ENCODE measurements around the gene PCGF1. TPM values are rescaled to one million over a fixed set of nuclear protein-coding genes. Genes with fewer than 3 reads are reported as not detected.

Gene PCGF1
- total and polyA plus RNA-seq, 2 of the 13 experiments (the other 11 are each of a cell fraction or from before 2014, with no cell fraction given): 20.4 to 22.6 TPM

DNA sequence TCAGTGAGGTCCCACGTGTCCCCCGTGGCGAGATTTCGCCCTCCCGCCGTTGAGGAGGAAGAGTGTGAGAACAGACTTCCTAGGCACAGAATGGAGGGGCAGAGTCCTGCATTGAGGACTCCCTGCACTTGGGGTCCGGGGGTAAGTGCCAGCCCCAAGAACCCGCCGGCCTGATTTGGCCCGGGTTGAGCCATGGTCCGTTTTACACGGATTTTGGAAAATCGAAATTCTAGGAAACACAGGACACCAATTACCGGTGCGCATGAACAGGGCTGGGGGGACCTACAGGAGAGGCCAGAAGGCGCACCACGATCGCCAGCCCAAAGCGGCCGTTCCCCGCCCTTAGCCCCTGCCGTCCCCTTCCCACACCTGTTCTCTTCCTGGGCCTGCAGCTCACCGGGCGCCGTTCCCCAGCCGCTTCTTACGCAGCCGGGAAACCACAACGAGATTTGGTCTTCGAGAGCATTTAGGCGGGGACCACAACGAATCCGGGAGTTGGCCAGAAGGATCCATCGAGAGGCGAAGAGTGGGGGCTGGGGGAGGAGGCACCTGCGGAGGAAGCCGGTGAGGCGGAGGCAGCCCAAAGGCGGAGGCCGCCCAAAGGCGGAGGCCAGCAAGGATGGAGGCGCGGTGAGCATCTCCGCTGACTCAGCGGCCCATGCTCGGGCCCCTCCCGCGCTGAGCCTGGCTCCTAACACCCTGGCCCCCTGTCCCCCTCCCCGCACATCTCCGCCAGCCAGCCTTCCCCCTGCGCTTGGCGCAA lies 6.3 kb upstream of the PCGF1 start (continued):
- TF ChIP-seq, protein P1, sequence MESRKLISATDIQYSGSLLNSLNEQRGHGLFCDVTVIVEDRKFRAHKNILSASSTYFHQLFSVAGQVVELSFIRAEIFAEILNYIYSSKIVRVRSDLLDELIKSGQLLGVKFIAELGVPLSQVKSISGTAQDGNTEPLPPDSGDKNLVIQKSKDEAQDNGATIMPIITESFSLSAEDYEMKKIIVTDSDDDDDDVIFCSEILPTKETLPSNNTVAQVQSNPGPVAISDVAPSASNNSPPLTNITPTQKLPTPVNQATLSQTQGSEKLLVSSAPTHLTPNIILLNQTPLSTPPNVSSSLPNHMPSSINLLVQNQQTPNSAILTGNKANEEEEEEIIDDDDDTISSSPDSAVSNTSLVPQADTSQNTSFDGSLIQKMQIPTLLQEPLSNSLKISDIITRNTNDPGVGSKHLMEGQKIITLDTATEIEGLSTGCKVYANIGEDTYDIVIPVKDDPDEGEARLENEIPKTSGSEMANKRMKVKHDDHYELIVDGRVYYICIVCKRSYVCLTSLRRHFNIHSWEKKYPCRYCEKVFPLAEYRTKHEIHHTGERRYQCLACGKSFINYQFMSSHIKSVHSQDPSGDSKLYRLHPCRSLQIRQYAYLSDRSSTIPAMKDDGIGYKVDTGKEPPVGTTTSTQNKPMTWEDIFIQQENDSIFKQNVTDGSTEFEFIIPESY (CRISPR knock-in tag; IDR thresholded peaks at IDR 0.05): peak; percentile 6; the same call in 1 of the 2 replicates
- TF ChIP-seq ZNF3 (CRISPR knock-in tag; IDR thresholded peaks at IDR 0.05) (no peak), SYNCRIP (IDR thresholded peaks at IDR 0.05; ENCODE audit: insufficient read depth, low read depth, low read length) (no peak), HOXA3 (CRISPR knock-in tag; IDR thresholded peaks at IDR 0.05) (peak; percentile 12; the same call in 1 of the 2 replicates), ZBTB38 (CRISPR knock-in tag; IDR thresholded peaks at IDR 0.05) (peak; percentile 82), ZNF792 (CRISPR knock-in tag; IDR thresholded peaks at IDR 0.05) (no peak), ZNF607 (CRISPR knock-in tag; IDR thresholded peaks at IDR 0.05; ENCODE audit: borderline replicate concordance) (0 out of 2 replicates have a peak, but pooled peaks have one; percentile 7), TOE1 (CRISPR knock-in tag; IDR thresholded peaks at IDR 0.05) (0 out of 2 replicates have a peak, but pooled peaks have one; percentile 3), ONECUT2 (CRISPR knock-in tag; IDR thresholded peaks at IDR 0.05) (no peak), IKZF1 (IDR thresholded peaks at IDR 0.05) (no peak), SMARCE1 (IDR thresholded peaks at IDR 0.05; ENCODE audit: borderline replicate concordance) (no peak), ETV6 (CRISPR knock-in tag; conservative IDR thresholded peaks at IDR 0.05) (no peak), PCBP1 (IDR thresholded peaks at IDR 0.05; ENCODE audit: borderline replicate concordance, low read depth, low read length) (0 out of 2 replicates have a peak, but pooled peaks have one; percentile 32), ZNF143 (CRISPR knock-in tag; IDR thresholded peaks at IDR 0.05) (no peak), IRF2 (CRISPR knock-in tag; IDR thresholded peaks at IDR 0.05) (no peak), XRCC5 (optimal IDR thresholded peaks at IDR 0.05; ENCODE audit: low read length) (no peak), HNRNPLL (IDR thresholded peaks at IDR 0.05; ENCODE audit: low read depth, low read length, poor library complexity, severe bottlenecking) (peak; percentile 1), AGO2 (optimal IDR thresholded peaks at IDR 0.05; ENCODE audit: low read depth, low read length) (peak; percentile 15), TBX2 (CRISPR knock-in tag; IDR thresholded peaks at IDR 0.05; ENCODE audit: borderline replicate concordance) (peak; percentile 41; the same call in 1 of the 2 replicates), MIER2 (CRISPR knock-in tag; IDR thresholded peaks at IDR 0.05) (no peak)
- TF ChIP-seq, protein P2, sequence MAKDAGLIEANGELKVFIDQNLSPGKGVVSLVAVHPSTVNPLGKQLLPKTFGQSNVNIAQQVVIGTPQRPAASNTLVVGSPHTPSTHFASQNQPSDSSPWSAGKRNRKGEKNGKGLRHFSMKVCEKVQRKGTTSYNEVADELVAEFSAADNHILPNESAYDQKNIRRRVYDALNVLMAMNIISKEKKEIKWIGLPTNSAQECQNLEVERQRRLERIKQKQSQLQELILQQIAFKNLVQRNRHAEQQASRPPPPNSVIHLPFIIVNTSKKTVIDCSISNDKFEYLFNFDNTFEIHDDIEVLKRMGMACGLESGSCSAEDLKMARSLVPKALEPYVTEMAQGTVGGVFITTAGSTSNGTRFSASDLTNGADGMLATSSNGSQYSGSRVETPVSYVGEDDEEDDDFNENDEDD (CRISPR knock-in tag; IDR thresholded peaks at IDR 0.05; ENCODE audit: borderline replicate concordance): 0 out of 2 replicates have a peak, but pooled peaks have one; percentile 8
- TF ChIP-seq, protein P3, sequence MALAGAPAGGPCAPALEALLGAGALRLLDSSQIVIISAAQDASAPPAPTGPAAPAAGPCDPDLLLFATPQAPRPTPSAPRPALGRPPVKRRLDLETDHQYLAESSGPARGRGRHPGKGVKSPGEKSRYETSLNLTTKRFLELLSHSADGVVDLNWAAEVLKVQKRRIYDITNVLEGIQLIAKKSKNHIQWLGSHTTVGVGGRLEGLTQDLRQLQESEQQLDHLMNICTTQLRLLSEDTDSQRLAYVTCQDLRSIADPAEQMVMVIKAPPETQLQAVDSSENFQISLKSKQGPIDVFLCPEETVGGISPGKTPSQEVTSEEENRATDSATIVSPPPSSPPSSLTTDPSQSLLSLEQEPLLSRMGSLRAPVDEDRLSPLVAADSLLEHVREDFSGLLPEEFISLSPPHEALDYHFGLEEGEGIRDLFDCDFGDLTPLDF (CRISPR knock-in tag; IDR thresholded peaks at IDR 0.05): no peak
- TF ChIP-seq, protein P4, sequence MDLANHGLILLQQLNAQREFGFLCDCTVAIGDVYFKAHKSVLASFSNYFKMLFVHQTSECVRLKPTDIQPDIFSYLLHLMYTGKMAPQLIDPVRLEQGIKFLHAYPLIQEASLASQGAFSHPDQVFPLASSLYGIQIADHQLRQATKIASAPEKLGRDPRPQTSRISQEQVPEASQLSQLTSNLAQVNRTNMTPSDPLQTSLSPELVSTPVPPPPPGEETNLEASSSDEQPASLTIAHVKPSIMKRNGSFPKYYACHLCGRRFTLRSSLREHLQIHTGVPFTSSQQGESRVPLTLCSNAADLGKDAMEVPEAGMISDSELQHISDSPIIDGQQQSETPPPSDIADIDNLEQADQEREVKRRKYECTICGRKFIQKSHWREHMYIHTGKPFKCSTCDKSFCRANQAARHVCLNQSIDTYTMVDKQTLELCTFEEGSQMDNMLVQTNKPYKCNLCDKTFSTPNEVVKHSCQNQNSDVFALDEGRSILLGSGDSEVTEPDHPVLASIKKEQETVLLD (CRISPR knock-in tag; IDR thresholded peaks at IDR 0.05; ENCODE audit: low read depth): 0 out of 2 replicates have a peak, but pooled peaks have one; percentile 6
- TF ChIP-seq, protein P5, sequence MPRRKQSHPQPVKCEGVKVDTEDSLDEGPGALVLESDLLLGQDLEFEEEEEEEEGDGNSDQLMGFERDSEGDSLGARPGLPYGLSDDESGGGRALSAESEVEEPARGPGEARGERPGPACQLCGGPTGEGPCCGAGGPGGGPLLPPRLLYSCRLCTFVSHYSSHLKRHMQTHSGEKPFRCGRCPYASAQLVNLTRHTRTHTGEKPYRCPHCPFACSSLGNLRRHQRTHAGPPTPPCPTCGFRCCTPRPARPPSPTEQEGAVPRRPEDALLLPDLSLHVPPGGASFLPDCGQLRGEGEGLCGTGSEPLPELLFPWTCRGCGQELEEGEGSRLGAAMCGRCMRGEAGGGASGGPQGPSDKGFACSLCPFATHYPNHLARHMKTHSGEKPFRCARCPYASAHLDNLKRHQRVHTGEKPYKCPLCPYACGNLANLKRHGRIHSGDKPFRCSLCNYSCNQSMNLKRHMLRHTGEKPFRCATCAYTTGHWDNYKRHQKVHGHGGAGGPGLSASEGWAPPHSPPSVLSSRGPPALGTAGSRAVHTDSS (CRISPR knock-in tag; conservative IDR thresholded peaks at IDR 0.05): no peak
